SK-N-SH (cell line): ENCODE data around the gene NOTCH3. TPM values are rescaled to one million over a fixed set of nuclear protein-coding genes. Genes with fewer than 3 reads are reported as not detected.

Source experiments
- CTCF ChIA-PET: fragments of 300-600, 350-600 bp; formaldehyde crosslinking; extraction: SDS; loops from one replicate; lab custom pipeline; 2021; lab: Yijun Ruan, JAX
- POLR2A ChIA-PET: fragments of 350-600 bp; sonication (Branson Sonifier 250); formaldehyde crosslinking; extraction: SDS; loops from one replicate; lab custom pipeline; 2020; ENCODE audit warnings: antibody characterized with exemption, inconsistent platforms; lab: Yijun Ruan, JAX
- DNase-seq: peaks from one replicate; pipeline ENCODE4 v3.0.0; 2012
- H2AFZ ChIP-seq: fragments of 200-600 bp; sonication (generic); 2 replicates; pipeline ENCODE4 v1.8.1; 2016; ENCODE audit warnings: antibody characterized with exemption, mild to moderate bottlenecking, low read depth
- H3F3A ChIP-seq: fragments of 200-600 bp; sonication (generic); replicated peaks from 2 replicates; pipeline ENCODE3; 2016; ENCODE audit warnings: antibody characterized with exemption, mild to moderate bottlenecking; ENCODE audit not compliant: insufficient read depth
- H3K27ac ChIP-seq, 2 experiments: fragments of 200-500 bp in 1 of 2; fragments of 200-600 bp in 1 of 2; sonication (Bioruptor generic) in 1 of 2; sonication (generic), shearing (Covaris generic) in 1 of 2; 2 replicates each; pipeline versions ENCODE4 v1.5.1 to v1.6.1; 2014 to 2016; ENCODE audit warnings: low read depth in 2 of 2, inconsistent platforms in 1 of 2, low read length in 1 of 2, mild to moderate bottlenecking in 1 of 2, mixed read lengths in 1 of 2
- H3K27me3 ChIP-seq: fragments of 200-600 bp; sonication (generic), shearing (Covaris generic); 2 replicates; pipeline ENCODE4 v1.6.1; 2016; ENCODE audit warnings: mixed run types; ENCODE audit not compliant: insufficient read depth
- H3K36me3 ChIP-seq, 2 experiments: fragments of 200-500 bp in 1 of 2; fragments of 200-600 bp in 1 of 2; sonication (Bioruptor generic) in 1 of 2; sonication (generic) in 1 of 2; replicated peaks in 1 of 2; 2 replicates each; pipeline versions ENCODE3 to v1.5.1; 2014 to 2016; ENCODE audit warnings: low read length in 1 of 2, mild to moderate bottlenecking in 1 of 2; ENCODE audit not compliant: insufficient read depth in 2 of 2, control insufficient read depth in 1 of 2
- H3K4me1 ChIP-seq, 2 experiments: fragments of 200-500 bp in 1 of 2; fragments of 200-600 bp in 1 of 2; sonication (Bioruptor generic) in 1 of 2; sonication (generic), shearing (Covaris generic) in 1 of 2; 2 replicates each; pipeline versions ENCODE4 v1.5.1 to v1.6.1; 2014 to 2016; ENCODE audit warnings: low read depth in 1 of 2, low read length in 1 of 2, mixed run types in 1 of 2; ENCODE audit not compliant: insufficient read depth in 2 of 2, control insufficient read depth in 1 of 2
- H3K4me2 ChIP-seq: fragments of 200-600 bp; sonication (generic), shearing (Covaris generic); 2 replicates; pipeline ENCODE4 v1.6.1; 2017; ENCODE audit warnings: mixed run types
- H3K4me3 ChIP-seq, 2 experiments: fragments of 200-500 bp in 1 of 2; fragments of 200-600 bp in 1 of 2; sonication (Bioruptor generic) in 1 of 2; sonication (generic), shearing (Covaris generic) in 1 of 2; 2 replicates each; pipeline versions ENCODE4 v1.5.1 to v1.8.1; 2014 to 2016; ENCODE audit warnings: low read depth in 2 of 2, inconsistent platforms in 1 of 2, low read length in 1 of 2, mild to moderate bottlenecking in 1 of 2, mixed read lengths in 1 of 2, moderate library complexity in 1 of 2
- H3K79me2 ChIP-seq: fragments of 200-600 bp; sonication (generic); 2 replicates; pipeline ENCODE4 v1.8.1; 2017; ENCODE audit warnings: mild to moderate bottlenecking; ENCODE audit not compliant: insufficient read depth
- H3K9ac ChIP-seq: fragments of 200-600 bp; sonication (generic); 2 replicates; pipeline ENCODE4 v1.6.1; 2017; ENCODE audit warnings: mixed run types
- H3K9me2 ChIP-seq: fragments of 200-600 bp; sonication (generic); 2 replicates; pipeline ENCODE4 v1.6.1; 2017; ENCODE audit warnings: mixed run types
- H3K9me3 ChIP-seq: fragments of 200-600 bp; sonication (generic); 2 replicates; pipeline ENCODE4 v1.6.1; 2017; ENCODE audit warnings: mixed run types, mild to moderate bottlenecking, moderate library complexity
- H4K20me1 ChIP-seq: fragments of 200-600 bp; sonication (generic); 2 replicates; pipeline ENCODE4 v1.6.1; 2017; ENCODE audit warnings: mild to moderate bottlenecking, mixed run types; ENCODE audit not compliant: insufficient read depth
- EZH2phosphoT487 ChIP-seq: fragments of 200-600 bp; sonication (generic); IDR thresholded peaks from 2 replicates; pipeline ENCODE4 v1.6.1; 2017; ENCODE audit warnings: low read depth, mixed run types, mild to moderate bottlenecking, antibody characterized with exemption, moderate library complexity, borderline replicate concordance
- FOXJ3 ChIP-seq: sonication (generic); formaldehyde crosslinking; IDR thresholded peaks from 2 replicates; pipeline ENCODE4 v1.5.1; 2020; ENCODE audit warnings: mild to moderate bottlenecking, missing genetic modification reagents
- FOXM1 ChIP-seq: IDR thresholded peaks from 2 replicates; pipeline ENCODE4 v1.4.0; 2012; ENCODE audit warnings: low read depth, mild to moderate bottlenecking
- MEF2A ChIP-seq: IDR thresholded peaks from 2 replicates; pipeline ENCODE4 v1.4.0; 2012; ENCODE audit warnings: low read depth, borderline replicate concordance
- PBX3 ChIP-seq: IDR thresholded peaks from 2 replicates; pipeline ENCODE4; 2012
- POLR2AphosphoS5 ChIP-seq: IDR thresholded peaks from 2 replicates; pipeline ENCODE4 v1.6.1; 2012; ENCODE audit warnings: low read depth, low read length
- RAD21 ChIP-seq: IDR thresholded peaks from 2 replicates; pipeline ENCODE4 v1.6.1; 2012; ENCODE audit warnings: mild to moderate bottlenecking, low read length
- RXRA ChIP-seq: IDR thresholded peaks from 2 replicates; pipeline ENCODE4 v1.4.0; 2012; ENCODE audit warnings: low read depth, mild to moderate bottlenecking, borderline replicate concordance
- TCF12 ChIP-seq: IDR thresholded peaks from 2 replicates; pipeline ENCODE4 v1.4.0; 2012
- WGBS: methylation state at CpG from one replicate; pipeline ENCODE4 v1.1.6; 2017; ENCODE audit warnings: low lambda C conversion rate; 5-methylcytosine and 5-hydroxymethylcytosine counted together
- polyA plus RNA-seq, 3 experiments: library from polyadenylated mRNA; depleted of rRNA; stranded (reverse); fragments of >200 nt; gene quantifications; 2 replicates each; pipeline ENCODE4 v1.2.3, GENCODE V29; 2012

Gene NOTCH3
- polyA plus RNA-seq, 1 of the 3 experiments (the other 2 are of a cell fraction) = 7.0 TPM

- Histone ChIP-seq H3K36me3 (peaks cover 13 to 80% of the 10 kb centered on the region in 2 experiments), H3K27me3 (no peaks in the 10 kb centered on the region)
- no peak for DNase-seq
- no peak for TF ChIP-seq EZH2phosphoT487
- peak; percentile 25; the same call in 1 of the 2 replicates for TF ChIP-seq TCF12
- TF ChIP-seq, all 33 proteins: peak for 1
- peaks cover 20% of the 10 kb centered on the region for H3K79me2 ChIP-seq
- CTCF ChIA-PET = interaction anchor here (0.9 to 2.1 kb wide), 3 partner anchors 10 to 64 kb away, joined by 3 to 6 read pairs (median 3); no protein-coding TSS in a partner anchor
- H3K4me2 ChIP-seq = no peak overlapping the region
- no peak overlapping the region for H2AFZ ChIP-seq
- H3K4me3 ChIP-seq = no peak overlapping the region
- H3K27ac ChIP-seq = no peak overlapping the region; a peak in 1 of 4 replicates
- H3F3A ChIP-seq = no peaks in the 10 kb centered on the region
- 84% methylated on average over 4 of the region's 9 CpGs for WGBS
- H3K9me3 ChIP-seq = no peaks in the 10 kb centered on the region
- peaks cover 0 to 4% of the 10 kb centered on the region in 2 experiments; a peak in 1 of 4 replicates for H3K4me1 ChIP-seq
- H3K9ac ChIP-seq = no peak overlapping the region
- POLR2A ChIA-PET = interaction anchor here (0.8 kb wide), 1 partner anchor 25 kb away, joined by 3 read pairs; no protein-coding TSS in a partner anchor
- no peaks in the 10 kb centered on the region for H3K9me2 ChIP-seq
- peaks cover 21% of the 10 kb centered on the region for H4K20me1 ChIP-seq
Observed at GRCh38 chr19:15241259-15241910, 40.6 kb upstream of the NOTCH3 start.

GRCh38 chr19:15240515-15240914, 39.7 kb upstream of the NOTCH3 start:
- no peaks in the 10 kb centered on the region for H3K9me2 ChIP-seq
- peaks cover 12% of the 10 kb centered on the region for H4K20me1 ChIP-seq
- no peak overlapping the region for H2AFZ ChIP-seq
- no peak for DNase-seq
- no peak overlapping the region for H3K9ac ChIP-seq
- H3K9me3 ChIP-seq = no peaks in the 10 kb centered on the region
- ChIA-PET POLR2A (interaction anchor here (0.6 kb wide), 1 partner anchor 31 kb away, joined by 3 read pairs; no protein-coding TSS in a partner anchor), CTCF (interaction anchor here (1.2 to 2.1 kb wide), 3 partner anchors 11 to 63 kb away, joined by 3 to 6 read pairs (median 4); no protein-coding TSS in a partner anchor)
- no peak overlapping the region for H3K4me2 ChIP-seq
- peaks cover 17 to 81% of the 10 kb centered on the region in 2 experiments for H3K36me3 ChIP-seq
- WGBS = 82% methylated on average over 3 of the region's 9 CpGs
- peaks cover 17% of the 10 kb centered on the region for H3K79me2 ChIP-seq
- peaks cover 7% of the 10 kb centered on the region for H3F3A ChIP-seq
- no peak overlapping the region for H3K27ac ChIP-seq
- TF ChIP-seq RXRA (no peak), FOXM1 (no peak), POLR2AphosphoS5 (no peak), RAD21 (no peak), MEF2A (no peak), EZH2phosphoT487 (no peak), FOXJ3 (no peak), PBX3 (no peak), TCF12 (no peak)
- no peak overlapping the region for H3K4me3 ChIP-seq
- H3K27me3 ChIP-seq = no peaks in the 10 kb centered on the region
- peaks cover 0 to 4% of the 10 kb centered on the region in 2 experiments; a peak in 1 of 4 replicates for H3K4me1 ChIP-seq
